Progenitor cell of endocrine pancreas (in vitro differentiated cells): ENCODE measurements around the gene SEPTIN8. TPM values are rescaled to one million over a fixed set of nuclear protein-coding genes. Genes with fewer than 3 reads are reported as not detected.

Experiments
- DNase-seq: peaks from one replicate; pipeline ENCODE4 v3.0.0; 2021; ENCODE audit warnings: low spot score; ENCODE audit not compliant: unreplicated experiment
- H3K27ac Mint-ChIP-seq: 2 replicates; pipeline ENCODE4 v1.8.0; 2021; ENCODE audit warnings: mild to moderate bottlenecking, moderate library complexity, mixed read lengths
- H3K27me3 Mint-ChIP-seq: 2 replicates; pipeline ENCODE4 v1.8.0; 2021; ENCODE audit warnings: mixed read lengths
- H3K36me3 Mint-ChIP-seq: 2 replicates; pipeline ENCODE4 v1.8.0; 2022; ENCODE audit warnings: mixed read lengths; ENCODE audit not compliant: insufficient read depth
- H3K4me1 Mint-ChIP-seq: 2 replicates; pipeline ENCODE4 v1.8.0; 2021; ENCODE audit warnings: low read depth, mixed read lengths
- H3K4me3 Mint-ChIP-seq: 2 replicates; pipeline ENCODE4 v1.8.0; 2021; ENCODE audit warnings: low read depth, mild to moderate bottlenecking, moderate library complexity, mixed read lengths
- H3K9me3 Mint-ChIP-seq: 2 replicates; pipeline ENCODE4 v1.8.0; 2021; ENCODE audit warnings: low read depth, mixed read lengths
- CTCF ChIP-seq: fragments of 200-600 bp; sonication (generic); IDR thresholded peaks from one replicate; pipeline ENCODE4 v1.5.0; 2021; ENCODE audit warnings: antibody characterized with exemption, mild to moderate bottlenecking; ENCODE audit not compliant: unreplicated experiment
- total RNA-seq: library from RNA; stranded (reverse); gene quantifications from 2 replicates; pipeline ENCODE4 v1.2.1, GENCODE V29; 2021

The SEPTIN8 gene
- total RNA-seq, 1 donor from 2014 or later, result 67.2 TPM

DNA sequence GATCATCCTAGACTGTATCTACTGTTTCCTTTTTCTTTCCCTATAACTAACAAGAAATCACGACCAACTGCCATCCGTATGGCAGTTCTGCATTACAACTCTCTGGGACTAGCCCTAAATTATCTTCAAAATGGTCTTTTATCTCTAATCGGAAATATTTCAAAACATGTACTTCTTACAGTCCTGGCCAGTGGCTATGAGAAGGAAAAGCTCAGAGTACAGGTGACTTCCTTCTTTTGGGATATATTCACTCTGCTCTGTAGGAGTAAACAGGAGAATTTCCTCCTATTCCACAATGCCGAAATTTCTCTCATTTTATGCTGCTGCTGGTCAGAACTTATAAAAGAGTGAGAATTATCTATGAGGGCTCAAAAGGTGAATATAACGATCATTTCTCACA is 1.8 kb upstream of the SEPTIN8 start:
- Mint-ChIP-seq H3K27ac (no peak overlapping the region), H3K9me3 (no peaks in the 10 kb centered on the region), H3K36me3 (no peaks in the 10 kb centered on the region), H3K27me3 (peaks cover 43% of the 10 kb centered on the region), H3K4me3 (peak overlapping the region; percentile 24), H3K4me1 (peaks cover 13% of the 10 kb centered on the region)
- no peak for TF ChIP-seq CTCF
- no peak for DNase-seq

GRCh38 chr5:132778129-132778528 is 1.1 kb upstream of the SEPTIN8 start:
- Mint-ChIP-seq H3K4me3 (peak overlapping the region; percentile 79), H3K9me3 (no peaks in the 10 kb centered on the region), H3K27me3 (peaks cover 43% of the 10 kb centered on the region), H3K27ac (peak overlapping the region; percentile 75), H3K36me3 (no peaks in the 10 kb centered on the region), H3K4me1 (peaks cover 13% of the 10 kb centered on the region)
- DNase-seq, result no peak
- no peak for TF ChIP-seq CTCF

GRCh38 chr5:132776938-132777208 is 166 bp downstream of the SEPTIN8 start:
- no peak for DNase-seq
- H3K27me3 Mint-ChIP-seq, result peaks cover 35% of the 10 kb centered on the region
- H3K4me3 Mint-ChIP-seq, result peak overlapping the region; percentile 74
- no peak overlapping the region for H3K27ac Mint-ChIP-seq
- TF ChIP-seq CTCF, result no peak
- peaks cover 13% of the 10 kb centered on the region for H3K4me1 Mint-ChIP-seq
- H3K36me3 Mint-ChIP-seq, result no peaks in the 10 kb centered on the region
- H3K9me3 Mint-ChIP-seq, result no peaks in the 10 kb centered on the region

GRCh38 chr5:132776131-132776937 is 705 bp downstream of the SEPTIN8 start:
- peaks cover 13% of the 10 kb centered on the region for H3K4me1 Mint-ChIP-seq
- H3K4me3 Mint-ChIP-seq, result peak overlapping the region; percentile 74
- peak overlapping the region; percentile 39 for H3K27ac Mint-ChIP-seq
- no peaks in the 10 kb centered on the region for H3K36me3 Mint-ChIP-seq
- peaks cover 29% of the 10 kb centered on the region for H3K27me3 Mint-ChIP-seq
- DNase-seq, result peak; percentile 16
- H3K9me3 Mint-ChIP-seq, result no peaks in the 10 kb centered on the region
- peak; percentile 27 for TF ChIP-seq CTCF

DNA sequence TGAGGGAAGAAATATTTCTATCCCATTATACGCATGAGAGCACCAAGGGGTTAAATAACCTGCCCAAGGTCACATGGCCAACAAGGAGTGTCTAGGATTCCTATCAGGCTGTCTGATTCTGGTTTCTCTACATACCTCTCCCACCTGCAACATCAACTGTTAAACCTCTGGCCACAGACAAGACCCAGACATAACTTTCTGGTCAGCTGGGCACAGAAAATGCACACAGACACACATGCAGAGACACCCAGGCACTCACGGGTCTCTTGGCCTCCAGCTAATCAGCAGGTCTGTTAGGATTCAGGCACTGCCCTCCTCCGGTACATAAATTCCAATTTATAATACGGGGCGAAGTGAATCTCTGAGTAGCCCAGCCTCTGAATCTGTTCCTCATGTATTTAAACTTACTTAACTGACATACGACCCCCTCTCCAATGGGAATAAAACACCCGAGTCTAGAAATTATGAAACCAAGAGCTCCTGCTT is 1.5 kb downstream of the SEPTIN8 start:
- Mint-ChIP-seq H3K9me3 (no peaks in the 10 kb centered on the region), H3K27me3 (peaks cover 23% of the 10 kb centered on the region), H3K27ac (no peak overlapping the region), H3K36me3 (no peaks in the 10 kb centered on the region), H3K4me1 (peaks cover 14% of the 10 kb centered on the region), H3K4me3 (peak overlapping the region; percentile 74)
- DNase-seq, result no peak
- TF ChIP-seq CTCF, result no peak
